Central memory CD8-positive, alpha-beta T cell (primary cell): ENCODE results near the gene EBF3.

ENCODE experiments used
- ATAC-seq: fragments of 150-1000 bp; cut with Tn5 transposase; replicated peaks from 2 replicates; pipeline ENCODE4 v1.10.0; 2022; ENCODE audit warnings: mild to moderate bottlenecking, moderate FRiP score, moderate number of reproducible peaks; ENCODE audit not compliant: poor library complexity, severe bottlenecking; ENCODE audit errors: extremely low read depth
- DNase-seq, 2 donors: peaks; one replicate each; pipeline ENCODE4 v3.0.0; 2021; ENCODE audit warnings: low spot score in 2 of 2
- H3K27ac Mint-ChIP-seq: one replicate; pipeline ENCODE4 v1.8.0; 2022; ENCODE audit warnings: low read depth, mild to moderate bottlenecking, moderate library complexity, mixed read lengths
- H3K27me3 Mint-ChIP-seq: one replicate; pipeline ENCODE4 v1.8.0; 2022; ENCODE audit warnings: mixed read lengths
- H3K36me3 Mint-ChIP-seq: one replicate; pipeline ENCODE4 v1.8.0; 2022; ENCODE audit warnings: mild to moderate bottlenecking, moderate library complexity, mixed read lengths; ENCODE audit not compliant: insufficient read depth
- H3K4me1 Mint-ChIP-seq: one replicate; pipeline ENCODE4 v1.8.0; 2022; ENCODE audit warnings: mixed read lengths
- H3K4me3 Mint-ChIP-seq: one replicate; pipeline ENCODE4 v1.8.0; 2022; ENCODE audit warnings: mild to moderate bottlenecking, moderate library complexity, mixed read lengths
- H3K9me3 Mint-ChIP-seq: one replicate; pipeline ENCODE4 v1.8.0; 2022; ENCODE audit warnings: mixed read lengths

EBF3 gene

DNA sequence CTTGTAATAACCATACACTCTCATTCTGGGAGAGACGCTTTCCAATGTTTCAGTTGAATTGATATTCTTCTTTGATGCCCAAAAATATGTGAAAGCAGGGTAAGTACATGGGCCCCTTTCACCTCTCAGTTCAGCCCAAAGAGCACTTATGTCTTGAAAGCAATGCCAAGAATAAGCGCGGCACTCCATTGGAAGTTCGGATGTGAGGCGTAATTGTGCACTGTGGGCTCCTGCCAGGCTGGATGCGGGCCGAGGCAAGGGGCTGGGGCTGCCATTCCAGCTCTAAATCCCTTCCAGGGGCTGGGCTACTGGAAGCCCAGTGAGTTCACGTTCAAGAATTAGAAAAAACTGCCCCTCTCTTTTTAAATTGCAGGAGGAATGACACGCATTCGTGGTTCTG lies 113.8 kb downstream of the EBF3 start:
- H3K9me3 Mint-ChIP-seq: no peaks in the 10 kb centered on the region
- no peak overlapping the region for H3K4me3 Mint-ChIP-seq
- no peaks in the 10 kb centered on the region for H3K36me3 Mint-ChIP-seq
- no peaks in the 10 kb centered on the region for H3K4me1 Mint-ChIP-seq
- H3K27ac Mint-ChIP-seq: no peak overlapping the region
- ATAC-seq: no peak
- no peak for DNase-seq
- peaks cover 42% of the 10 kb centered on the region for H3K27me3 Mint-ChIP-seq

DNA sequence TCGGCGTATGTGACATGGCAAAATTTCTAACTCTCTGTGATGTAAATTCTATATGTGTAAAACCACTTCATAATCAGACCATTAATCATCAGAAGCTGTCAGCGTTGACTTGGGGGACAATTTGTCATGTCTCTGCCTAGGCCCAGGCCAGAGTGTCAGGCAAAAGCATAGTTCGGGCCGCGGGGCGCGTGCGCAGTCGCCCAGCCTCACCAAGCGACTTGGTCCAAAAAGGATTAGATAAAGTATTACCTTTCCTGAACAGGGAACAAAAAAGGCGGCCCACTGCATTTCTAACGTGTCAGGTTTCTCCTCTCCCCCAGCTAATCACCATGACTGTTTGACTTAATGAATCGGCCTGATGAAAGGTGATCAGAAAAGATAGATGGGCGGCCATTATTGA lies 114.2 kb downstream of the EBF3 start:
- Mint-ChIP-seq H3K4me3 (no peak overlapping the region), H3K27me3 (peaks cover 42% of the 10 kb centered on the region), H3K36me3 (no peaks in the 10 kb centered on the region), H3K9me3 (no peaks in the 10 kb centered on the region), H3K27ac (no peak overlapping the region), H3K4me1 (no peaks in the 10 kb centered on the region)
- ATAC-seq (no peak), DNase-seq (no peak)

DNA sequence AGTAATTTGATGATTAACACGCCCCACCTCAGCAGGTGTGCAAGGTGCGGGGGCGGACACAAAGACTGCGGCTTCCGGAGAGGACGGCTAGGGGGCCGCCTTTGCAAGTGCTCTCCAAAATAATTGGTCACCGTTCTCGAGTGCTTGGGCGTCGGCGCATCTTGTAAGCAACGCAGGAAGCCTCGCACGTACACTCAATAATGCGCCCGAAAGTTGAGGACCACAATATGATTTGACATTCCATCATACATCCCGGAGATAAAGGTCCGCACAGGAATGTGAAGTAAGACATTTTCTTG lies 114.7 kb downstream of the EBF3 start:
- Mint-ChIP-seq H3K27ac (no peak overlapping the region), H3K4me3 (no peak overlapping the region), H3K4me1 (no peaks in the 10 kb centered on the region), H3K9me3 (no peaks in the 10 kb centered on the region), H3K27me3 (peaks cover 42% of the 10 kb centered on the region), H3K36me3 (no peaks in the 10 kb centered on the region)
- ATAC-seq: no peak
- DNase-seq: no peak

DNA sequence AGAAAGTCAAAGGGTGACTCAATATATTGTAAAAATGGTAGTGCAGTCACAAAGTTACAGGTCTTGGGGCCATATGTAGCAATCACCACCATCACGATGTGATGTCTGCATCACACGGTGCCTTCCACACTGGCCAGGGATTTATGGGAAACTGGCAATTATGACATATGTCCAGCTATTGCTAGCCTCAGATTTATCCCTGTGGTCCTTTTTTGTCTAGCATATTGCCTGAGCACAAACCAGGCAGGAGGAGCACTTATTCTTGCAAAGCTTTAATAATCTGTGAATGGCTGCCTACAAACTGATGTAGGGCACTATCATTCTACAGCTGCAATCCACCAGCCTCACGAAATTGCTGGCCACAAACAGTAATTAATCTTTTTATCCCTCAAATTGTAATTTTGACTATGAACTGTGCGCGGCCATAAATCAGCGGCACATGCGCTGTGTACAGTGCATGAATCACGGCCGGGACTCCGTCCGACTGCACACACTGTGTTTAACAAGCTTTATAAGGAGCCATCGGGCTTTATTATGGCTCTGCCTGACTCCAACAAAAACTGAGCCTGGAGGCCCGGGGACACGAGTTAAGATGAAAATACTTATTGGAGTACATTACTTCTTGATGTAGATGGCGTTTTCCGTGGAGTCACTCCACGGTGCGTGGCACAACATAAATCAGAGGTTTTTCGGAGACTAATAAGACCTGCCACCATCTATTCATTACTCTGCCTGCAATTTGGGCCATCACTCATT lies 115.2 kb downstream of the EBF3 start:
- Mint-ChIP-seq H3K4me3 (no peak overlapping the region), H3K27me3 (peaks cover 36% of the 10 kb centered on the region), H3K9me3 (no peaks in the 10 kb centered on the region), H3K27ac (no peak overlapping the region), H3K36me3 (no peaks in the 10 kb centered on the region), H3K4me1 (no peaks in the 10 kb centered on the region)
- DNase-seq: no peak
- no peak for ATAC-seq

DNA sequence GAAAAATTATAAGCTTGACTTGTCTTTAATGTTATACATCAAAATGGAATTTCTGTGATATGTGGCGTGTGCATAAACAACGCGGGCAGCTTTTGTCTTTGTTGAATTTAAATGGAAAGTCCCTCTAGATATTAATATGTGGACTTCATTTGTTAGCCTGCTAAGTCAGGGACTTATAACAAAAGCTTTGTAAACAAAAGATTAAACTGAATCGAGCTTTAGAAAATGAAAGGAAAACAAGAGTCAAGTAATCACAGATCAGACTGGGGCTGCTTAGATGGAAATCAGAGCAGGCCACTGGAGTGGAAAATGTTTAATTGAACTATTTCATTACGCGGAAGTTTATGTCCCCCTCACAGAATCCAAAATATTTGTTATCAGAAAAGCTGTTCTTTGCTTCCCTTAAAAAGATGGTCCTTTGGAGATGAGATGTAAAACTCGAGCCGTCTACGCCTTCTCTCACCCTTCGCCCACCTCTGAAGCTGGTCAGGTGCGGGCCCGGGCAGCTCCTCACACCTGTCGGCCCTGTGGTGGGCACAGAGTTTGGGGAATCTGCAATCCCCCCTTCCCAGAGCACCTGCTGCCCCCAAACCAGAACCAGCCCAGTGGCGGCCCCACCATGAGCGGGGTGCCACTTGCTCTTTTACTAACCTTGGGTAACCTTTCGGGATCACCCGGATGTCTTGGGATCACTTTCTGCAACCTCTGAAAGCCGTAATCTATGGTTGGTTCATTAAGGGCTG lies 116.2 kb downstream of the EBF3 start:
- Mint-ChIP-seq H3K4me1 (no peaks in the 10 kb centered on the region), H3K4me3 (no peak overlapping the region), H3K27me3 (peaks cover 29% of the 10 kb centered on the region), H3K36me3 (no peaks in the 10 kb centered on the region), H3K27ac (no peak overlapping the region), H3K9me3 (no peaks in the 10 kb centered on the region)
- DNase-seq: no peak
- ATAC-seq: no peak

DNA sequence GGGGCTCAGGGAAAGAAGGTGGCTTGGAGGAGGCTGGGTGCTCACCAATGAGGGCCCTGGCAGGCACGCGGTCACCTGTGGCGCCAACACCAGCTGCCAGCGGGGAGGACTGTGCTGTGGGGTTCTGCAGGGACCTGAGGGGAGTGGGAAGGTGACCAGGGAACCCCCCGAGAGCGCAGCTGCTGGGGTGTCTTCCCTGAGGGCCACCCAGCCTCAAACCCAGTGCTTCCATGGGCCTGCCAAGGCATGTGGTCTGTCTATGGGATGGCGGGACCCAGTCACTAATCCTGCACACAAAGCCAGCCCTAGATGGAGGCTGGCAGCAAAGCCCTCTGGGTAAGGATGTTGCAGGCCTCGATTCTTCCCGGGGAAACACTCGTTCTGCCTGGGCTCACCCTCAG lies 117.1 kb downstream of the EBF3 start:
- Mint-ChIP-seq H3K4me3 (no peak overlapping the region), H3K27me3 (peaks cover 28% of the 10 kb centered on the region), H3K27ac (no peak overlapping the region), H3K36me3 (no peaks in the 10 kb centered on the region), H3K9me3 (no peaks in the 10 kb centered on the region), H3K4me1 (no peaks in the 10 kb centered on the region)
- no peak for ATAC-seq
- no peak for DNase-seq

DNA sequence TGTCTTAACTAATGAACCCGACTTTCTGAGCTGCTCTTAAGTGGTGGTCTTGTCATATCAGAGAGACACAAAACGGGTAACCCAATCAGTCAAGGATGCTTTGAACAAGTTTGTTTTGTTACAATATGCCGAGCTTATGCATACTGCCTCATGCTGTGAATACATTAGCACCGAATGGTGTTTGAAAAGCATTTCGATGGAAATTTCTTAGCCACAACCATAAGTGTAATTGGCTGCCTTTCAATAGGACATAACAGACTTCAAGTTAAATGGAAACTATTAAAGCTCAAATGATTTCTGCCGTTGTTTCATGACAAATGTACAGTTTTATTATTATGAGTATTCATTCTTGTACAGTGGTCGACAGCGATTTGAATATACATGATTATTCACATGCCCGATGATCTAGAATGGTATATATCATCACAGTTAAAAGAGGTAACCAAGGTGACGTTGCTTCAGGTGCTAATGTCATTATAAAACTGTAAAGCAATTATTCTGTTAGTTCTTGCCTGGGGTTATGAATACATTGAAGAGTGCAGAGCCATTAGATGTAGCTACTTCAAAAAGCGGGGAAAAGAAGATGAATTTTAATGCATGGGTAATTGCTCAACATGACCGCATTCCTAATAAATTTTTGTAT lies 118.8 kb downstream of the EBF3 start:
- Mint-ChIP-seq H3K36me3 (no peaks in the 10 kb centered on the region), H3K9me3 (no peaks in the 10 kb centered on the region), H3K4me3 (no peak overlapping the region), H3K27ac (no peak overlapping the region), H3K4me1 (no peaks in the 10 kb centered on the region), H3K27me3 (peaks cover 16% of the 10 kb centered on the region)
- ATAC-seq (no peak), DNase-seq (no peak)

DNA sequence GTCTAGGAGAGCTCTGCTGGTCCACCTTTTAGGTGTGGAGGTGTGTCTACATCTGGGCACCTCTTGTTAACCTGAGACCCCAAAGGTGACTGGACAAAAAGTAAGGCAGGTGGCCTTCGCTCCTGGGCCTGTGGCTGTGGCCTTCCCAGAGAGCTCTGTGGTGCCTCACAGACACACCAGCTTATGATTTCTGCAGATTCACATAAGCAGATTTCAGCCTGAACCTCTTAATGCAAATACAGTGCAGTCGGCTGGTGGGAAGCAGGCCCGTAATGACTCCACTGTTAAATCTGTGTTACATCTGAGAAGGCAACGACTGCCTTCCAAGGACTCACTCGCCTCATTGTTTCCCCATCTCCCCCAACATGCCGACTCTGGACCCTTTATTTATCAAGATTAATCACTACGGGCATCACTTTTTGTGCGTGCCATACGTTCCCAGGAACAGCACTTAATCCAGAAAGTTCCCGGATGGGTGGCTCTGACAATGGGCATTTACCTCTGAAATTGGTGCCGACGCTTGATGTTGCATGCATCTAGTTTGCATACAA lies 119.8 kb downstream of the EBF3 start:
- Mint-ChIP-seq H3K27ac (no peak overlapping the region), H3K36me3 (no peaks in the 10 kb centered on the region), H3K4me3 (no peak overlapping the region), H3K27me3 (peaks cover 16% of the 10 kb centered on the region), H3K4me1 (no peaks in the 10 kb centered on the region), H3K9me3 (no peaks in the 10 kb centered on the region)
- DNase-seq: no peak
- no peak for ATAC-seq

DNA sequence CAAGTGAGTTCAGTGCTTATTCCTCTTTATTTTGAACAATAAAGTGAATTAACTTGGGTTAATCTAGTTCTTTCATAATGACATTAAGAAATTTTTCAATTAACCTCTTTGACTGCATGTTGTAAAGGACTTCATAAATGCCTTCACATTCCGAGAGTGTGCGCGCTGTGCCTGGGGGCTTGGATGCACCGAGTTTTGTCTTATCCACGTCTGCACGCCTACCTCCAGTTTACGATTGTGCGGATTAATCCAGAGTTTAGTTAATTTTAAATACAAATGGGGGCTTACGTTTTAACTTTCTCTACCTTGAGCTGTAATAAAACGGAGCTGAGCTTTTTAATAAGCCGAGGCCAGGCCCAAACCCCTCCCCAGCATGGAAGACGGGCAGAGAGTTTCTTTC lies 120.4 kb downstream of the EBF3 start:
- H3K27me3 Mint-ChIP-seq: peaks cover 13% of the 10 kb centered on the region
- H3K36me3 Mint-ChIP-seq: no peaks in the 10 kb centered on the region
- H3K4me1 Mint-ChIP-seq: no peaks in the 10 kb centered on the region
- H3K27ac Mint-ChIP-seq: no peak overlapping the region
- H3K4me3 Mint-ChIP-seq: no peak overlapping the region
- ATAC-seq: no peak
- H3K9me3 Mint-ChIP-seq: no peaks in the 10 kb centered on the region
- no peak for DNase-seq

DNA sequence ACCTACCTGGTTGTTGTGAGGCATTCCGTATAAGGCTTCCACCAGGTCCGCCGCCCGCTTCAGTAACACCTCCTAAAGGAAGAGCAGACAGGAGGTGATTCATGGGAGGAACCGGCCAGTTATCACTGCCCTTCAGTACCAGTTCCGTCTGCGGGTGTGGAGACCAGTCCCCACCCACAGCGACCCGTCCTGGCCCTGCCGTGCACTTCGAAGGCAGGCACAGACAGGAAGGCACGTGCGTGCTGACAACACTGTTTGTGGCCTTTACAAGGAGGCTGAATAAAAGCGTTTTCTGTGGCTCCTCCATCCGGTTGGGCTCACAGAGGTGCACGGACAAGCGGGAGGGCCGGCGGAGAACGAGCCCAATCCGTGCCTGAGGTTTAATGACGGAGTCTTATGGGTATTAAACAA lies 120.9 kb downstream of the EBF3 start:
- no peak for DNase-seq
- H3K27ac Mint-ChIP-seq: no peak overlapping the region

DNA sequence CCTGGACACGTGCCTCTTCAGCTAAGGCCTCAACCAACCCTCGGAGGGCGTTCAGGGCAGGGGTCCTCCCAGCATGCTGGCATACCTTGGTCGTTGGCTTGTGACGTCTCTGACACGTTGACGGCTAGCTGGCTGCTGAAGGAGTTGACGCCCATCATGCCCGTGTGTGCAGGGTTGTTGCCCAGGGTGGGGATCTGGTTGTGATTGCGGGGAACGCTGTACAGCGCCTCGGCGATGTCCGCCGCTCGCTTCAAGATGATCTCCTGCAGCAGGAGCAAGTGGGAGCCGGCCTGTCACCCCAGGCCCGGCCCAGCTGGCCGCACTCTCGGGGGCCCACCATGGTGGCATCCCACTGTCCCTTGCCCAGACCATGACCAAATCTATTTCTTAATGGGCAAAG lies 122.0 kb downstream of the EBF3 start:
- no peaks in the 10 kb centered on the region for H3K9me3 Mint-ChIP-seq
- no peak overlapping the region for H3K27ac Mint-ChIP-seq
- H3K4me1 Mint-ChIP-seq: no peaks in the 10 kb centered on the region
- no peak overlapping the region for H3K4me3 Mint-ChIP-seq
- H3K36me3 Mint-ChIP-seq: no peaks in the 10 kb centered on the region
- no peak for DNase-seq
- no peak for ATAC-seq
- H3K27me3 Mint-ChIP-seq: peaks cover 10% of the 10 kb centered on the region

More for the DNA sequence above, 120.9 kb downstream of the EBF3 start:
- Mint-ChIP-seq H3K9me3 (no peaks in the 10 kb centered on the region), H3K36me3 (no peaks in the 10 kb centered on the region), H3K4me3 (no peak overlapping the region), H3K4me1 (no peaks in the 10 kb centered on the region), H3K27me3 (peaks cover 10% of the 10 kb centered on the region)
- ATAC-seq: no peak

DNA sequence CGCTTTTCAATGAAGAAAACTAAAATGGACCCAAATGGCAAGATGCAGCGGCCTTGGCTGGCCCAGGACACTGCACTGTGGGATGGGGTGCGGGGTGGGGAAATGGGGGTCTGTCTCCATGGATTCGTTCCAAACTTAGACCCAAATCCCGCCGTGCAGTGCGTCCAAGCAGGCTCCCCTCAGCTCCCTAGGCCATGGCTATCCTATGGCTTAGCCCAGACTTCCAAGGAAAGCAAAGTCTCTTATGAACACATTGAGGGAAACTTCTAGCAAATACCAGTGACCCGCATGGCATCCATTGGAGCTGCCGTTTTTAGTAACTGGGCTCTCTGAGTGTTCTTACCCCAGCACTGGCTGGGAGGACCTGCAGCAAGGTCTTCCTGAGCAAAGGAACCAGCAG lies 122.5 kb downstream of the EBF3 start:
- Mint-ChIP-seq H3K4me1 (no peaks in the 10 kb centered on the region), H3K27ac (no peak overlapping the region), H3K36me3 (no peaks in the 10 kb centered on the region), H3K27me3 (peaks cover 7% of the 10 kb centered on the region), H3K9me3 (no peaks in the 10 kb centered on the region), H3K4me3 (no peak overlapping the region)
- ATAC-seq (no peak), DNase-seq (no peak)

DNA sequence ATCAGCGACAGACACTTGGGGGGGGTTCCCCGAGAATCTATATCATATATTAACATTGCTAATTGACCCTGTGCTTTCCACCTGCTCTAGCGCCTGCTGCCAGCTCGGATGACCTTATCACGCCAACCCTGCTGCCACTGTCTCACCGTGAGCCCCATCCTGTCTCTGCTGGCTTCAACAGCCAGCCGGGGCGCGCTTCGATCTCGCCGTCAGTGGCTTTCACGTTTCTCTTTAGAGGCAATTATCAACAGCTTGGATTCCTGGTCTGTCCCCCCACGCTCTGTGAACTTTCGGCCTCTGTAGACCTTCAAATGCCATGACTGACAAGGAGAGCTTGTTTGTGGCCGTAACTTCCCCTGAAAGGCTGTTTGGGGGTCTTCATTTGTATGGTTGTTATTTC lies 123.0 kb downstream of the EBF3 start:
- ATAC-seq (no peak), DNase-seq (no peak)
- H3K27me3 Mint-ChIP-seq: peaks cover 2% of the 10 kb centered on the region
- no peaks in the 10 kb centered on the region for H3K36me3 Mint-ChIP-seq
- no peak overlapping the region for H3K4me3 Mint-ChIP-seq
- H3K4me1 Mint-ChIP-seq: no peaks in the 10 kb centered on the region
- H3K9me3 Mint-ChIP-seq: no peaks in the 10 kb centered on the region
- H3K27ac Mint-ChIP-seq: no peak overlapping the region
